Stimulated activated CD8-positive, alpha-beta memory T cell treated with anti-CD3 and anti-CD28 coated beads, Interleukin-7, amount 100 ng/mL, for 24 hours (primary cell): ENCODE measurements around the gene SPATA6.
"Not testable (repeated sequence)": the region's sequence is repeated elsewhere in the genome, so short reads cannot be mapped to it uniquely, and the experiment has no call there.

Experiments
- DNase-seq: peaks from one replicate; pipeline ENCODE4 v3.0.0-alpha.2; 2020; ENCODE audit warnings: low read depth

Gene SPATA6

GRCh38 chr1:48462716-48463302 is 9.2 kb downstream of the SPATA6 start:
- DNase-seq = no peak

GRCh38 chr1:48450505-48450904 is 21.5 kb downstream of the SPATA6 start:
- DNase-seq = no peak

GRCh38 chr1:48448932-48449331 is 23.1 kb downstream of the SPATA6 start:
- no peak for DNase-seq

GRCh38 chr1:48444186-48444585 is 27.8 kb downstream of the SPATA6 start:
- not testable (repeated sequence) for DNase-seq

- DNase-seq = no peak
Observed at GRCh38 chr1:48442864-48443619, 29.0 kb downstream of the SPATA6 start.

- DNase-seq = not testable (repeated sequence)
Observed at GRCh38 chr1:48440786-48441185, 31.2 kb downstream of the SPATA6 start.

DNA sequence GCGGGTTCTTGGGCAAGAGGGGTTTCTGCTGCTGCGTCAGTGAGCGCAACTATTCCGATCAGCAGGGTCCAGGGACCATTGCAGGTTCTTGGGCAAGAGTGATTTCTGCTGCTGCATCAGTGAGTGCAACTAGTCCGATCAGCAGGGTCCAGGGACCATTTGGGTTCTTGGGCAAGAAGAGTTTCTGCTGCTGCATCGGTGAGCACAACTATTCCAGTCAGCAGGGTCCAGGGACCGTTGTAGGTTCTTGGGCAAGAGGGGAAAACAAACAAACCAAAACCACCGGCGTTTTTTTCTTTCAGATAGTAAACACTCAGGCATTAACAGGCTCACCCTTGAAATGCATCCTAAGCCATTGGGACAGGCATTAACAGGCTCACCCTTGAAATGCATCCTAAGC is 32.6 kb downstream of the SPATA6 start:
- DNase-seq = no peak

- DNase-seq = not testable (repeated sequence)
Observed at GRCh38 chr1:48437379-48437778, 34.6 kb downstream of the SPATA6 start.

DNA sequence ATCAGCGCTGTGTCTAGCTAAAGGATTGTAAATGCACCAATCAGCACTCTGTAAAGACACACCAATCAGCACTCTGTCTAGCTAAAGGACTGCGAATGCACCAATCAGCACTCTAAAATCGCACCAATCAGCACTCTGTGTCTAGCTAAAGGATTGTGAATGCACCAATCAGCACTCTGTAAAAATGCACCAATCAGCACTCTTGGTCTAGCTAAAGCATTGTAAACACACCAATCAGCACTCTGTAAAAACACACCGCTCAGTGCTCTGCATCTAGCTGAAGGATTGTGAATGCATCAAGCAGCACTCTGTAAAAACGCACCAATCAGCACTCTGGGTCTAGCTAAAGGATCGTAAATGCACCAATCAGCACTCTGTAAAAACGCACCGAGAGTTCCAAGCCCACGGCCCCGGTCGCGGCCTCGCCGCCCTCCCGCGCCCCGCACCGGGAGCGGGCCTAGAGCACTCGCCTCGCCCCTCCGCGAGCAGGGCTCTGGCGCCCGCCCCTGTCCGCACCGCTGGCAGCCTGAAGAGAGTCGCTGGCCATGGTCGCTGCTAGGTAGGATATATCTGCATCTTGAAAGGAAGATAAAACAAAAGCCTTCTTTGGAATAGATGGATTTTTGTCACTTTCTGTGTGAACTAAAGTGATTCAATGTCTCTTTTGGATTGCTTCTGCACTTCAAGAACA is 36.5 kb downstream of the SPATA6 start:
- not testable (repeated sequence) for DNase-seq

- no peak for DNase-seq
Observed at GRCh38 chr1:48430832-48431231, 41.2 kb downstream of the SPATA6 start.

GRCh38 chr1:48422009-48422408 is 50.0 kb downstream of the SPATA6 start:
- DNase-seq = no peak

- no peak for DNase-seq
Observed at GRCh38 chr1:48418742-48419141, 53.3 kb downstream of the SPATA6 start.

- DNase-seq = no peak
Observed at GRCh38 chr1:48415050-48415449, 57.0 kb downstream of the SPATA6 start.

GRCh38 chr1:48414264-48414663 is 57.7 kb downstream of the SPATA6 start:
- DNase-seq = no peak

GRCh38 chr1:48405940-48406339 is 66.1 kb downstream of the SPATA6 start:
- DNase-seq = no peak

DNA sequence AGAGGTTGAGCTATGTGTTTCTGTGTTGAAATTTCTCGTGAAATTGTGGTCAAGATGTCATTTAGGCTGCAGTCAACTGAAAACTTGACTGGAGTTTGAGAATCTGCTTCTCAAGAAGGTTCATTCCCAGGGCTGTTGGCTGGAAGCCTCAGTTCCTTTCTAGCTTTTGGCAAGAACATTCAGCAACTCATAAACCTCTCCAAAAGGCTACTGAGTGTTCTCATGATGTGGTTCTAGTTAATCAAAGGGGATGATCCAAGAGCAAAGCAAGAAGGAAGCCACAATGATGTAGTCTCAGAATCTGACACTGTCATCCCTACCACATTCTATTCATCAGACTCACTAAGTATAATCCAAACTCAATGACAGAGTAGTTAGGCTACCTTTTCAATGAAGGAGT is 66.6 kb downstream of the SPATA6 start:
- no peak for DNase-seq

DNA sequence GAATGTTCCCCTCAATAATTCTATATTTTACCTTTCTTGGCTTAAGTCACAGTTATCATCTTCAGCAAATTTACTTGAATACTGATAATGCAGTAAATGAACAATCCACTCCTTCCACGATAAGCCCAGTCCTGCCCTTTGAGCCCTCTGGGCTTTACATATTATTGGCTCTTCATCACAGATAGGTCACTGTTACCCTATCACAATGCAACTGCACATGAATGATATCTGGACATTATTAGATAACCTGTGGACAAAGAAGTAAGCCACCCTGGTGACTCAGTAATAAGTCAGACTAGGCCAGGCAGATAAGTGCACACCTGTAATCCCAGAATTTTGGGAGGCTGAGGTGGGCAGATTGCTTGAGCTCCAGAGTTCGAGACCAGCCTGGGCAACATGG is 69.4 kb downstream of the SPATA6 start:
- no peak for DNase-seq

DNA sequence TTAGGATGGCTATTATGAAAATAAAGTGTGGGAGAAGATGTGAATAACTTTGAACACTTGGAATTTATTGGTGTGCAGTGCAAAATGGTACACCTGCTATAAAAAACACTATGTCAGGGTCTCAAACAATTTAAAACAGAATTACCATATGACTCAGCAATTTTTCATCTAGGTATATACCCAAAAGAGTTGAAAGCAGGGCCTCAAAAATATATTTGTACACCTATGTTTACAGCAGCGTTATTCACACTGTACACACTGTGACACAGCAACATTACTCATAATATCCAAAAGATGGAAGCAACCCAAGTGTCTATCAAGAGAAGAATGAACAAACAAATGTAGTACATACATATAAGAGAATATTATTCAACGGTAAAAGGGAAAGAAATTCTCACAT is 75.8 kb downstream of the SPATA6 start:
- no peak for DNase-seq

- no peak for DNase-seq
Observed at GRCh38 chr1:48391926-48392325, 80.1 kb downstream of the SPATA6 start.

- DNase-seq = no peak
Observed at GRCh38 chr1:48387409-48387808, 84.6 kb downstream of the SPATA6 start.

GRCh38 chr1:48374785-48375184 is 97.2 kb downstream of the SPATA6 start:
- no peak for DNase-seq

- DNase-seq = no peak
Observed at GRCh38 chr1:48371598-48371997, 100.4 kb downstream of the SPATA6 start.

DNA sequence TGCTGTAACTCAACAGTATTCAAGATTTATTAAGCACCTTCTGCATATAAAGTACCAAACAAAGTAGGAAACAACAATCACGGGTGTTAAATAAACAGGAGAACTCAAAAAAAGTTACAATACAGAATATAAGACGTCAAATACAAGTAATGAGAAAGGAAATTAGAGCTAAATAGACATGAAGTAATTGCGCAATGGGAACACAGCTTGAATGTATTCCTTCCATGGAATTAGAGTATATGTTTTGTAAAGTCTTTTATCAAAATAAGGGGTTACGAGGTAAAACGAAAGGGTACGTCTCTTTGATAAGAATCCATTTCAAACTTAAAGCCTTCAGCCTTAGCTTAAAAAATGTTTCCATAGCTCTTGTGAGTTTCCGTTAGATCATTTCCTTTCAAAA is 109.1 kb downstream of the SPATA6 start:
- no peak for DNase-seq
